Erythroblast (primary cell): ENCODE data around the gene BAIAP2.

ENCODE experiments used
- GATA1 ChIP-seq: IDR thresholded peaks from 2 replicates; pipeline ENCODE4 v1.6.1; 2011; ENCODE audit warnings: low read depth, mild to moderate bottlenecking, control low read depth, low read length, moderate library complexity
- POLR2A ChIP-seq: IDR thresholded peaks from 2 replicates; pipeline ENCODE4 v1.6.1; 2011; ENCODE audit warnings: mild to moderate bottlenecking, low read length

DNA sequence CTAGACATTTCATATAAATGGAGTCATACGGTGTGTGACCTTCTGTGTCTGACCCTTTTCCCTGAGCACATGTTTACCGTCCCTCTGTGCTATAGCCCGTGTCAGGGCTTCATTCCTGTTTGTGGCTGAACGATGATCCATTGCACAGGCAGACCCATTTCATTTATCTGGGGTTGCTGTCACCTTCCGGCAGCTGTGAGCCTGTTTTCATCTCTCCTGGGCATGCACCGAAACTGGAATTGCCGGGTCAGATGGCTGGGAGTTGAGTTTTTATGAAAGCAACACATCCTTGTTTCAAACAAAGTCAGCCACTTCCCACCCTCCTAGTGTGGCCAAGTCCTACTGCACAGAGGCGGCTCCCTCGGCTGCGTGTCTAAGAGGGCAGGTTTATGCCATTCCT, 25.5 kb downstream of the BAIAP2 start:
- TF ChIP-seq GATA1 (no peak), POLR2A (no peak)
